Measurements from ENCODE around the gene ERVK3-1.

Gene ERVK3-1

GRCh38 chr19:58364146-58364545 lies 59.0 kb downstream of the ERVK3-1 start:
- DNase-seq, result no peak

Measured in CD4-positive, alpha-beta T cell treated with Interferon gamma for 1 hour (primary cell).